Osteocyte (in vitro differentiated cells): ENCODE results near the gene SLC25A5. TPM values are rescaled to one million over a fixed set of nuclear protein-coding genes. Genes with fewer than 3 reads are reported as not detected.

Source experiments
- DNase-seq: peaks from one replicate; pipeline ENCODE4 v3.0.0; 2021; ENCODE audit warnings: mixed read lengths; ENCODE audit not compliant: unreplicated experiment; ENCODE audit errors: extremely low spot score
- H3K27ac Mint-ChIP-seq: one replicate; pipeline ENCODE4 v1.8.0; 2021; ENCODE audit warnings: mild to moderate bottlenecking, mixed read lengths; ENCODE audit not compliant: unreplicated experiment
- H3K27me3 Mint-ChIP-seq: one replicate; pipeline ENCODE4 v1.8.0; 2021; ENCODE audit warnings: mixed read lengths; ENCODE audit not compliant: unreplicated experiment
- H3K36me3 Mint-ChIP-seq: one replicate; pipeline ENCODE4 v1.8.0; 2021; ENCODE audit warnings: mixed read lengths; ENCODE audit not compliant: unreplicated experiment
- H3K4me1 Mint-ChIP-seq: one replicate; pipeline ENCODE4 v1.8.0; 2021; ENCODE audit warnings: mixed read lengths; ENCODE audit not compliant: unreplicated experiment
- H3K4me3 Mint-ChIP-seq: one replicate; pipeline ENCODE4 v1.8.0; 2021; ENCODE audit warnings: mild to moderate bottlenecking, moderate library complexity, mixed read lengths; ENCODE audit not compliant: unreplicated experiment
- H3K9me3 Mint-ChIP-seq: one replicate; pipeline ENCODE4 v1.8.0; 2021; ENCODE audit warnings: mixed read lengths; ENCODE audit not compliant: unreplicated experiment
- total RNA-seq: library from RNA; stranded (reverse); gene quantifications from 2 replicates; pipeline ENCODE4 v1.2.1, GENCODE V29; 2021
- TF ChIP-seq, protein P1 (sequence below): fragments of 200-600 bp; sonication (generic); IDR thresholded peaks from 2 replicates; pipeline ENCODE4 v1.5.0; 2021; ENCODE audit warnings: antibody characterized with exemption, mild to moderate bottlenecking, moderate library complexity

SLC25A5 gene
- total RNA-seq, 1 donor from 2014 or later: 245 TPM

GRCh38 chrX:119475389-119476101 lies 7.3 kb downstream of the SLC25A5 start:
- H3K36me3 Mint-ChIP-seq: no peaks in the 10 kb centered on the region
- H3K27ac Mint-ChIP-seq: no peak overlapping the region
- DNase-seq: no peak
- H3K27me3 Mint-ChIP-seq: peaks cover 4% of the 10 kb centered on the region
- TF ChIP-seq, protein P1, sequence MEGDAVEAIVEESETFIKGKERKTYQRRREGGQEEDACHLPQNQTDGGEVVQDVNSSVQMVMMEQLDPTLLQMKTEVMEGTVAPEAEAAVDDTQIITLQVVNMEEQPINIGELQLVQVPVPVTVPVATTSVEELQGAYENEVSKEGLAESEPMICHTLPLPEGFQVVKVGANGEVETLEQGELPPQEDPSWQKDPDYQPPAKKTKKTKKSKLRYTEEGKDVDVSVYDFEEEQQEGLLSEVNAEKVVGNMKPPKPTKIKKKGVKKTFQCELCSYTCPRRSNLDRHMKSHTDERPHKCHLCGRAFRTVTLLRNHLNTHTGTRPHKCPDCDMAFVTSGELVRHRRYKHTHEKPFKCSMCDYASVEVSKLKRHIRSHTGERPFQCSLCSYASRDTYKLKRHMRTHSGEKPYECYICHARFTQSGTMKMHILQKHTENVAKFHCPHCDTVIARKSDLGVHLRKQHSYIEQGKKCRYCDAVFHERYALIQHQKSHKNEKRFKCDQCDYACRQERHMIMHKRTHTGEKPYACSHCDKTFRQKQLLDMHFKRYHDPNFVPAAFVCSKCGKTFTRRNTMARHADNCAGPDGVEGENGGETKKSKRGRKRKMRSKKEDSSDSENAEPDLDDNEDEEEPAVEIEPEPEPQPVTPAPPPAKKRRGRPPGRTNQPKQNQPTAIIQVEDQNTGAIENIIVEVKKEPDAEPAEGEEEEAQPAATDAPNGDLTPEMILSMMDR: no peak
- H3K4me3 Mint-ChIP-seq: no peak overlapping the region
- peaks cover 6% of the 10 kb centered on the region for H3K4me1 Mint-ChIP-seq
- no peaks in the 10 kb centered on the region for H3K9me3 Mint-ChIP-seq

DNA sequence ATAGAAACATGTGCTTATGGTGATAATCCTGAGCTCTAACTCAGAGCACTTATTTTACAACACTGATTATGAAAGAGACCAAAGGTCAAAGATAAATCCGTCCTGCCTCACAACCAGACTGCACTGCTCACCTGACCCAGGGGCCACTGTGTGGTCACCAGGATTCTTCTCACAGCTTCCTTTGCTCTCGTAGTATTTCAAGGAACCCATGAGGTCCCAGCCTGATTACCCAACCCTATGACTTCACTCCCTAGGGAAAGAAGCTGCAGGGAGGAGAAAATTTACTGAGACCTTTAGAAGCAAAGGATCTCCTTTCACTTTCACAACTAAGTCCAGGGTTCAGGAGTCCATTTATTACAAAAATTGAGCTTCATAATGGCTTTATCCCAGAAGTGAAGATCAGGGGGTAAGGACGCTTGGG lies 9.6 kb downstream of the SLC25A5 start:
- H3K27ac Mint-ChIP-seq: no peak overlapping the region
- H3K9me3 Mint-ChIP-seq: peaks cover 1% of the 10 kb centered on the region
- H3K4me3 Mint-ChIP-seq: no peak overlapping the region
- peaks cover 10% of the 10 kb centered on the region for H3K4me1 Mint-ChIP-seq
- TF ChIP-seq, protein P1: no peak
- peaks cover 4% of the 10 kb centered on the region for H3K27me3 Mint-ChIP-seq
- no peak for DNase-seq
- no peaks in the 10 kb centered on the region for H3K36me3 Mint-ChIP-seq

DNA sequence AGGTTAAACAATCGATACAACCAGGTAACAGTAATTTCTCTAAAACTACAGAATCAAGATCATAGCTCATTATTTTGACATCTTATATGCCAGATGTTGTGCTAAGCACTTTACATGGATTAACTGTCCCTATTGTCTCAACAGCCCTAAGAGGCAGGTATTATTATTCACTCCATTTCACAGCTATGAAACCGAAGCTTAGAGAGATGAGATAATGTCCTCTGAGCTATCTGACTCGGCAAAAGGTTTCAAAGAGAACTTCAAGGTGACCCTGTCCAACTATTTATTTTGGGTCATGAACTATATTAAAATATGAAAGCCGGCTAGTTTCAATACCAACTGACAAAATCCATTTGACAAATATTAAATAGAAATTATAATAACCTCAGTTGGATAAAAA lies 10.3 kb downstream of the SLC25A5 start:
- H3K9me3 Mint-ChIP-seq: peaks cover 4% of the 10 kb centered on the region

DNA sequence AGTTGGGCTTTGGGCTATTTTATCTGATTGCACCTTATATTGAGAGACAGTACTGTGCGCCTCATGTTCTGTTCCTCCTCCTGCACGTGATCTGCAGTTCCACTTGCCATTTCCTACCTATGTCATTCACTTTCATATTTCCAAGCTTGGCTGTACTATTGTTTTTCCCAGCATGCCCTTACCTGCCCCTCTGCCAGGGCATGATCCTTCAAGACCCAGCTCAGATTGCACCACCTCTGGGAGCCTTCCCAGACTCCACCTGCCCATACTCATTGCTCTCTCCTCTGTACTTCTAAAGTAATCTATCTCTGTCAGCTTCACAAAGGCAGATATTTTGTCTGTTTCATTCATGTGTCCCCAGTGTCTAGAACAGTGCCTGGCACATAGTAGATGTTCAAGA lies 11.6 kb downstream of the SLC25A5 start:
- TF ChIP-seq, protein P1: no peak
- no peak for DNase-seq
- Mint-ChIP-seq H3K4me1 (peaks cover 10% of the 10 kb centered on the region), H3K9me3 (peaks cover 8% of the 10 kb centered on the region), H3K4me3 (no peak overlapping the region), H3K36me3 (no peaks in the 10 kb centered on the region), H3K27me3 (peaks cover 4% of the 10 kb centered on the region), H3K27ac (no peak overlapping the region)

More for the DNA sequence above, 10.3 kb downstream of the SLC25A5 start:
- no peak for DNase-seq
- TF ChIP-seq, protein P1: no peak
- Mint-ChIP-seq H3K4me1 (peaks cover 10% of the 10 kb centered on the region), H3K4me3 (no peak overlapping the region), H3K36me3 (no peaks in the 10 kb centered on the region), H3K27me3 (peaks cover 4% of the 10 kb centered on the region), H3K27ac (no peak overlapping the region)

DNA sequence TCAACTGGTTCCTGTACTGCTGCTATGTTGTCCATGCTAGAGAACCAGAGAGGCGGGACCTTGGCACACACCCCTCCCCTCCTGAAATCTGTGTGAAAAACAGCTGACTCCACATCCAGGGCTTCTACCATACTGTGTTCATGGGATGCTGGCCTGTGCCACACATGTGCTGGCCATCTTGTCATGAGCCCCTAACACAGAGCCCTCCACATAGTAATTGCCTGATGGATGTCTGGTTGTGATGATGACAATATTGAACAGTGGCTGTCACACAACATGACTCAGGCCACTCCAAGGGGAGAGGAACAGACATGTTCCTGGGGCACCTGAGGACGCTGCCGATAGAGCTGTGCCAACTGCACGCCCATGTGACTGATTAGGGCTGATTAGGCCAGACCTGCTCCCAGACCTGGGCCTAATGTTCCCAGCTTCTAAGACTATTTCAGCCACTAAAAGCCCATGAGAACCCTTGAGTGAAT lies 13.1 kb downstream of the SLC25A5 start:
- Mint-ChIP-seq H3K4me3 (no peak overlapping the region), H3K36me3 (no peaks in the 10 kb centered on the region), H3K4me1 (peaks cover 10% of the 10 kb centered on the region), H3K27ac (no peak overlapping the region), H3K27me3 (no peaks in the 10 kb centered on the region), H3K9me3 (peaks cover 8% of the 10 kb centered on the region)
- DNase-seq: no peak
- TF ChIP-seq, protein P1: no peak
